ENCODE data around the gene LRRC36.
"Not testable (repeated sequence)": the region's sequence is repeated elsewhere in the genome, so short reads cannot be mapped to it uniquely, and the experiment has no call there.

The LRRC36 gene

DNA sequence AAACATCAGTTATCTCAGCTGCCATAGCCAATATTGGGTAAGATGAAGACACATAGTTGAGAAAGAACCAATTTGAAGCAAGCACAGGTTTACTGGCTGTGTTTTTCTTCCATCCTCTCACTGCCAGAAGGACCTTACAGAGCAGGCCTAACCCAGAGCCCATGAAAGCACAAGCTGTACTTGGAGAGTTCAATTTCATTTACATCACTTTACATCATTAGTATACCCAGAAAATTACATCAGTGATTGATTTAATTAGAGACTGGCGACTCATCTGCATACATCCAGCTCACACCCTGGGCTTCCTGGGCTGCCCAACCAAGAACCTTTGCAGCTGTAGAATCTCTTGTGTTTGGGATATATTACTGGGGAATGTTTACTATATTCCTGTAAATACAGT is 23.7 kb downstream of the LRRC36 start:
- H3K27ac ChIP-seq (ENCODE audit: low read depth, low read length): no peak overlapping the region
- H3K4me3 ChIP-seq (ENCODE audit: low read length): no peak overlapping the region
- no peaks in the 10 kb centered on the region for H3K4me1 ChIP-seq (ENCODE audit: insufficient read depth, low read length)
- no peak overlapping the region for H3K9ac ChIP-seq (ENCODE audit: low read depth, low read length)
- no peaks in the 10 kb centered on the region for H3K9me3 ChIP-seq (ENCODE audit: insufficient read depth, low read depth, low read length)
- whole genome bisulfite sequencing: 100% methylated on average over 1 of the region's 1 CpG
- no peaks in the 10 kb centered on the region; the same call in 1 of the 2 replicates for H3K27me3 ChIP-seq (ENCODE audit: insufficient read depth, low read length)
- H3K36me3 ChIP-seq (ENCODE audit: insufficient read depth, low read length): no peaks in the 10 kb centered on the region

- WGBS: 89% methylated on average over 2 of the region's 3 CpGs
- not testable (repeated sequence) for H3K4me3 ChIP-seq (ENCODE audit: low read length); H3K4me1 ChIP-seq (ENCODE audit: insufficient read depth, low read length); H3K9ac ChIP-seq (ENCODE audit: low read depth, low read length); H3K27me3 ChIP-seq (ENCODE audit: insufficient read depth, low read length); H3K27ac ChIP-seq (ENCODE audit: low read depth, low read length); H3K36me3 ChIP-seq (ENCODE audit: insufficient read depth, low read length); H3K9me3 ChIP-seq (ENCODE audit: insufficient read depth, low read depth, low read length)
Measured at GRCh38 chr16:67352463-67352862, 25.8 kb downstream of the LRRC36 start.

GRCh38 chr16:67356396-67356795 is 29.8 kb downstream of the LRRC36 start:
- H3K9ac ChIP-seq (ENCODE audit: low read depth, low read length): no peak overlapping the region
- WGBS: 87% methylated on average over 3 of the region's 3 CpGs
- H3K27me3 ChIP-seq (ENCODE audit: insufficient read depth, low read length): no peaks in the 10 kb centered on the region; the same call in 1 of the 2 replicates

GRCh38 chr16:67357561-67357960 is 30.9 kb downstream of the LRRC36 start:
- H3K9ac ChIP-seq (ENCODE audit: low read depth, low read length): no peak overlapping the region
- H3K4me3 ChIP-seq (ENCODE audit: low read length): no peak overlapping the region
- H3K27me3 ChIP-seq (ENCODE audit: insufficient read depth, low read length): no peaks in the 10 kb centered on the region; the same call in 1 of the 2 replicates

More at GRCh38 chr16:67356396-67356795, 29.8 kb downstream of the LRRC36 start:
- H3K4me1 ChIP-seq (ENCODE audit: insufficient read depth, low read length): no peaks in the 10 kb centered on the region
- H3K27ac ChIP-seq (ENCODE audit: low read depth, low read length): no peak overlapping the region
- no peaks in the 10 kb centered on the region for H3K9me3 ChIP-seq (ENCODE audit: insufficient read depth, low read depth, low read length)
- no peak overlapping the region for H3K4me3 ChIP-seq (ENCODE audit: low read length)
- H3K36me3 ChIP-seq (ENCODE audit: insufficient read depth, low read length): no peaks in the 10 kb centered on the region

GRCh38 chr16:67359540-67360269 is 33.1 kb downstream of the LRRC36 start:
- 88% methylated on average over 8 of the region's 8 CpGs for WGBS
- H3K27me3 ChIP-seq (ENCODE audit: insufficient read depth, low read length): peaks cover 10% of the 10 kb centered on the region; the same call in 1 of the 2 replicates
- H3K4me1 ChIP-seq (ENCODE audit: insufficient read depth, low read length); H3K36me3 ChIP-seq (ENCODE audit: insufficient read depth, low read length); H3K9me3 ChIP-seq (ENCODE audit: insufficient read depth, low read depth, low read length); H3K4me3 ChIP-seq (ENCODE audit: low read length); H3K27ac ChIP-seq (ENCODE audit: low read depth, low read length); H3K9ac ChIP-seq (ENCODE audit: low read depth, low read length): not testable (repeated sequence)

More at GRCh38 chr16:67357561-67357960, 30.9 kb downstream of the LRRC36 start:
- 82% methylated on average over 4 of the region's 4 CpGs for WGBS
- no peak overlapping the region for H3K27ac ChIP-seq (ENCODE audit: low read depth, low read length)
- no peaks in the 10 kb centered on the region for H3K9me3 ChIP-seq (ENCODE audit: insufficient read depth, low read depth, low read length)
- no peaks in the 10 kb centered on the region for H3K36me3 ChIP-seq (ENCODE audit: insufficient read depth, low read length)
- no peaks in the 10 kb centered on the region for H3K4me1 ChIP-seq (ENCODE audit: insufficient read depth, low read length)

DNA sequence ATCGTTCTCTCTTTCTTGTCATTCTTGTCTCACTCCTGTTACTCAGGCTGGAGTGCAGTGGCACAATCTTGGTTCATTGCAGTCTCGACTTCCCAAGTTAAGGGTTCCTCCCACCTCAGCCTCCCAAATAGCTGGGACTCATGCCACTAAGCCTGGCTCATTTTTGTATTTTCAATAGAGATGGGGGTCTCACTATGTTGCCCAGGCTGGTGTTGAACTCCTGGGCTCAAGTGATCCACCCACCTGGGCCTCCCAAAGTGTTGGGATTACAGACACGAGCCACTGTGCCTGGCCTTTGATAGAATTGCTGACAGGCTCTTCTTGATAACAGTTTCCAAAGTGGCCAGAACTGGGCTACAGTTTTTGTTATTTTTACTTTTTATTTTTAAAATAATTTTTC is 34.4 kb downstream of the LRRC36 start:
- Histone ChIP-seq H3K4me1 (ENCODE audit: insufficient read depth, low read length) (0 out of 2 replicates have a peak, but pooled peaks cover 4% of the 10 kb centered on the region), H3K9ac (ENCODE audit: low read depth, low read length) (no peak overlapping the region), H3K4me3 (ENCODE audit: low read length) (no peak overlapping the region), H3K36me3 (ENCODE audit: insufficient read depth, low read length) (no peaks in the 10 kb centered on the region), H3K9me3 (ENCODE audit: insufficient read depth, low read depth, low read length) (no peaks in the 10 kb centered on the region), H3K27ac (ENCODE audit: low read depth, low read length) (no peak overlapping the region), H3K27me3 (ENCODE audit: insufficient read depth, low read length) (peaks cover 17% of the 10 kb centered on the region; the same call in 1 of the 2 replicates)
- WGBS: 89% methylated on average over 3 of the region's 3 CpGs

DNA sequence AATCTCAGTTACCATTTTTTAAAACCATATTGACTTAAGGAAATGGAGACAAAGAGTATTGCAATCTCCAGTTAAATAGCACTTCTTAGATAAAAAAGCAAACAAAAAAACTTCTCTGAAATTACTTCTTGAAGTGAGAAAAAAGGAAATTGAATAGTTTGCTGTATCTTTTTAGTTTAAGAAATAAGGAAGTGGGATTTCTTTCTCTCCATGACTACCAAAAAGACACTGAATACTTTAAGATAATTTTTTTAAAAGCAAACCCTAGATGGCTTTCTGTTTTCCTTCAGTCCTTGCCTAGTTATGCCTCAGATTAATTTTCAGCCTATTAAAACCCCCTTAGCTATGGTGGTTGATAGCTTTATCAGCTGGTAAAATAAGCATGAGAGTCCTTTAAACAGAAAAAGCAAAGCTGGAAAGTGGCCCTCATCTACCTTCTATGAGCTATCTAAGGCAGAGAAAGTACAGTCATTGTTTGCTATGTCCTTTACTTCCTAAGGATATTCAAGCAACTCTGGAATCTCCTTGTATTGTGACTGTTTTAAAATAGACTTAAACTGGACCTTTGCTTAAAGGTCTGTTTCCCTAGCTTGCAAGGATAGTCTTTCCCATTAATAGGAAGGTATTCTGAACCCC is 38.1 kb downstream of the LRRC36 start:
- Histone ChIP-seq H3K4me1 (ENCODE audit: insufficient read depth, low read length) (0 out of 2 replicates have a peak, but pooled peaks cover 4% of the 10 kb centered on the region), H3K9me3 (ENCODE audit: insufficient read depth, low read depth, low read length) (no peaks in the 10 kb centered on the region), H3K27me3 (ENCODE audit: insufficient read depth, low read length) (peaks cover 36% of the 10 kb centered on the region; the same call in 1 of the 2 replicates), H3K9ac (ENCODE audit: low read depth, low read length) (no peak overlapping the region), H3K27ac (ENCODE audit: low read depth, low read length) (no peak overlapping the region), H3K36me3 (ENCODE audit: insufficient read depth, low read length) (no peaks in the 10 kb centered on the region), H3K4me3 (ENCODE audit: low read length) (no peak overlapping the region)

GRCh38 chr16:67370661-67371060 is 44.0 kb downstream of the LRRC36 start:
- no peak overlapping the region for H3K4me3 ChIP-seq (ENCODE audit: low read length)
- 90% methylated on average over 4 of the region's 4 CpGs for WGBS
- H3K4me1 ChIP-seq (ENCODE audit: insufficient read depth, low read length): no peaks in the 10 kb centered on the region
- peaks cover 25% of the 10 kb centered on the region; the same call in 1 of the 2 replicates for H3K27me3 ChIP-seq (ENCODE audit: insufficient read depth, low read length)
- no peak overlapping the region for H3K9ac ChIP-seq (ENCODE audit: low read depth, low read length)
- no peaks in the 10 kb centered on the region for H3K36me3 ChIP-seq (ENCODE audit: insufficient read depth, low read length)
- H3K9me3 ChIP-seq (ENCODE audit: insufficient read depth, low read depth, low read length): no peaks in the 10 kb centered on the region
- no peak overlapping the region for H3K27ac ChIP-seq (ENCODE audit: low read depth, low read length)

GRCh38 chr16:67372664-67373063 is 46.0 kb downstream of the LRRC36 start:
- Histone ChIP-seq H3K27ac (ENCODE audit: low read depth, low read length) (no peak overlapping the region), H3K4me1 (ENCODE audit: insufficient read depth, low read length) (no peaks in the 10 kb centered on the region), H3K4me3 (ENCODE audit: low read length) (no peak overlapping the region), H3K9me3 (ENCODE audit: insufficient read depth, low read depth, low read length) (no peaks in the 10 kb centered on the region), H3K27me3 (ENCODE audit: insufficient read depth, low read length) (peaks cover 20% of the 10 kb centered on the region; the same call in 1 of the 2 replicates), H3K9ac (ENCODE audit: low read depth, low read length) (no peak overlapping the region), H3K36me3 (ENCODE audit: insufficient read depth, low read length) (no peaks in the 10 kb centered on the region)

DNA sequence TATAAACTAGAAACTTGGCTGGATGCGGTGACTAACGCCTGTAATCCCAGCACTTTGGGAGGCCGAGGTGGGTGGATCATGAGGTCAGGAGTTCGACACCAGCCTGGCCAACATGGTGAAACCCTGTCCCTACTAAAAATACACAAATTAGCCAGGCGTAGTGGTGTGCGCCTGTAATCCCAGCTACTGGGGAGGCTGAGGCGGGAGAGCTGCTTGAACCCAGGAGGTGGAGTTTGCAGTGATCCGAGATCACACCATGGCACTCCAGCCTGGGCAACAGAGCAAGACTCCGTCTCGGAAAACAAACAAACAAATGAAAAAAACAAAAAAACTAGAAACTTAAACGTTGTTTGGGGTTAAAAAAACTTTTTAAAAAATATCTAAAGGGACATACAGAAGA is 49.4 kb downstream of the LRRC36 start:
- not testable (repeated sequence) for H3K4me3 ChIP-seq (ENCODE audit: low read length); H3K27me3 ChIP-seq (ENCODE audit: insufficient read depth, low read length); H3K9me3 ChIP-seq (ENCODE audit: insufficient read depth, low read depth, low read length); H3K9ac ChIP-seq (ENCODE audit: low read depth, low read length); H3K27ac ChIP-seq (ENCODE audit: low read depth, low read length); H3K4me1 ChIP-seq (ENCODE audit: insufficient read depth, low read length); H3K36me3 ChIP-seq (ENCODE audit: insufficient read depth, low read length)
- 98% methylated on average over 8 of the region's 11 CpGs for WGBS

GRCh38 chr16:67378642-67379041 is 52.0 kb downstream of the LRRC36 start:
- Histone ChIP-seq H3K36me3 (ENCODE audit: insufficient read depth, low read length) (no peaks in the 10 kb centered on the region), H3K9me3 (ENCODE audit: insufficient read depth, low read depth, low read length) (no peaks in the 10 kb centered on the region), H3K4me3 (ENCODE audit: low read length) (no peak overlapping the region), H3K27me3 (ENCODE audit: insufficient read depth, low read length) (no peaks in the 10 kb centered on the region), H3K9ac (ENCODE audit: low read depth, low read length) (no peak overlapping the region), H3K27ac (ENCODE audit: low read depth, low read length) (no peak overlapping the region), H3K4me1 (ENCODE audit: insufficient read depth, low read length) (no peaks in the 10 kb centered on the region)
- WGBS: 88% methylated on average over 1 of the region's 1 CpG

Data from HUES64 (cell line).